ENCODE results near the gene AKAP6.

DNA sequence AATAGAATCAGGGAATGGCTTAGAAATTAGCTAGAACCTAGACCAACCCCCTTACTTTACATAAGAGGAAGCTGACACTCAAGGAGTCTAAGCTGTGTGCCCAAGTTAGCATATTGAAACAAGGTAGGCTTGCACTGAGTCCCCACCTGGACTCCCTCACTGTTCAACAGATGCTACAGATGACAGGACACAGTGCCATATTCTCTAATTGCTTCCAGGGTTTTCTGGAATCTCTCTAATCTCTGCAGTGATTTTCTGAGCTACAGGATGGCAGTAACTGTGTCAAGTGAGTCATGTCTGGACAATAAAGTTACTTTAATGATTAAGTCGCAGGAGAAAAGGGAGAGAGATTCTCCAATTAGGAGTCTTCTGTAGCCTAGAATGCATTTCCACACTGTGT lies 35.8 kb downstream of the AKAP6 start:
- TF ChIP-seq POLR2AphosphoS5 (IDR thresholded peaks at IDR 0.05; ENCODE audit: low read depth, low read length) (no peak), TAF1 (IDR thresholded peaks at IDR 0.05; ENCODE audit: low read depth, low read length) (no peak), POLR2A (IDR thresholded peaks at IDR 0.05; ENCODE audit: low read depth, low read length) (no peak), POU2F2 (IDR thresholded peaks at IDR 0.05; ENCODE audit: low read depth, low read length) (no peak)

Measured in GM12891 (cell line).